HG03354 (cell line): ENCODE results near the gene NMRK1.
A peak's percentile ranks its signal among the peaks of the same experiment; 100 is the strongest.

Experiments used
- ATAC-seq: cut with Tn5 transposase; IDR thresholded peaks from one replicate; pipeline ENCODE4 v1.9.1; 2021; ENCODE audit warnings: mild to moderate bottlenecking; ENCODE audit not compliant: unreplicated experiment, poor library complexity, severe bottlenecking

NMRK1 gene

DNA sequence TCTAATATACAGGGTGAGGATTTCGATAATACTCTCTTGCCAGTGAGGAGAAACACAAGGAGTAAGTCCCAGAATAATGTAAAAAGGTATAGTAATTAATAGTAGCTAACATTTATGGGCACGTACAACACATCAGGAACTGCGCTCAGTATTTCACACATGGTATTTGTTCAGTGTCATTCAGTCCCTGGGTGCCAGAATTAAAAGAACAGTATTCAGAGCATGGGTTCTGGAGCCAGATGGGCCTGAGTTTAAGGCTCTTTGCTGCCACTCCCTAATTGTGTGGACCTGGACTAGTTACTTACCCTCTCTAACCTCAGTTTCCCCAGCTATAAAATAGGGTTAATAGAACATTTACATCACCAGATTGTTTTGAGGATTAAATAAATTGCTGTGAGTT, 16.7 kb upstream of the NMRK1 start:
- ATAC-seq, result no peak

DNA sequence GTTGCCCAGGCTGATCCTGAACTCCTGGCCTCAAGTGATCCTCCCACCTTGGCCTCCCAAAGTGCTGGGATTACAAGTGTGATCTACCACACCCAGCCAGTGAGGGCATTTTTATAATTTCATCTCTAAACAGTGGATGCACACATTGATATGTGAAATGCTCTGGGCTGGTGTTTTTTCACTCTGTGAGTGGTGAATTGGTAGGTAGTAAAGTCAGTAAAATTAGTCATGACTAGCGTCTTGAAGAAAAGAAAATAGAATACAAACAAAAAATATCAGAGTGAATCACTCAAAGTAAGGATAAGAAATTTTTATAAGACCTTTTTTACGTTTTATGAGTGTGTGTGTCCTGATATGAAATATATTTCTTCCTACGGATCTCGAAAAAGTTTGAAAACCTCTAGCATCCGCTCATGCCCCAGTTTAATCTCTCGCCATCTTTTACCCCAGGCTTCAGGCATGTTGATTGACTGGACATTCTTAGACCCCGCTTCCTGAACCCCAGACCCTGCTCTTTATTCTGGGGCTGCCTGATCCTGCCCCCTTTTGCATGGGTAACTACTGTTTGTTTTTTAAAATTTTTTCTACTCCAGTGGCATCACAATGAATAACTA, 14.3 kb upstream of the NMRK1 start:
- no peak for ATAC-seq

DNA sequence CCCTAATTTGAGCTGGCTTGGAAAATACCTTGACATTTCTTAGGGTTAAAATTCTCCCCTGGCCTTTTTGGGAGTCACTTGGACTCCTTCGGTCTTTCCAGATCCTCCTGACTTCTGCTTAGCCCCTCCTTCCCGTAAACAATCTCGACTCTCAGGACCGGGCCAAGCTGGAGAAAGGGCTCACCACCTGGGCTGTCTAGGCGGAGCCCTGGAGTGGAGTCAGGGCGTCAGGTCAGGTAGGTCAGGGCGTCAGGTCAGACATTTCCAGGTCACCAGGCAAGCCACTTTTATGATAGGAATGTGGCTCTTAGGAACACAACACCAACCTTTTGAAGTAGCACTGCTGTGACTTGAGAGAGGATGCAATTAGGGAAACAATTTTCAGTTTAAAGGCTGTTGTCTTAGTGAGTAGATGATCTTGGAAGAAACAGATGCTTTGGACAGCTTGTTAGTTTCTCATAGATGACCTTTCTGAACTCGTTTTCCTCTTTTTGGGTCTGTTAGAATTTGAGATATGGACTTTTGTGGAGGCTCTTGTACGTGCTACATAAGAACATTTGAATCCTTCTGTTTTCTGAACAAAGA, 13.1 kb upstream of the NMRK1 start:
- no peak for ATAC-seq

DNA sequence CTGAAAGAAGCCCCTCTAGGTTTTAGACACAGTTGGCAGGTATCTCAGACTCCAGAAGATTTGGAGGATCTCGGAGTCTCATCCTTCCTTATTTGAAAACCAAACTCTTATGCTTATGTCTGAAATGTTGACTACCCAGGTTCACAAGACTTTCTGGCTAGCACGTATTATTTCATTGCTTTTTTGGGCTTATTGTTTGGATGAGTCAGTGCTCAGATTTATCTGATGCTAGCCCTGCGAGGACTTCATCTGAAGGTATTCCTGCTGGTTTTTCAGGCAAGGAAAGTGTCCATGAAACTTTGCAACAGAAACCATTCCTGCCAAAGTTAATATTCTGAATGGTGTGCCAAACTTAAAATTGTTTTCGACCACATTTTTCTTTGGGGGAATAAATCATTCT, 8.8 kb upstream of the NMRK1 start:
- no peak for ATAC-seq

DNA sequence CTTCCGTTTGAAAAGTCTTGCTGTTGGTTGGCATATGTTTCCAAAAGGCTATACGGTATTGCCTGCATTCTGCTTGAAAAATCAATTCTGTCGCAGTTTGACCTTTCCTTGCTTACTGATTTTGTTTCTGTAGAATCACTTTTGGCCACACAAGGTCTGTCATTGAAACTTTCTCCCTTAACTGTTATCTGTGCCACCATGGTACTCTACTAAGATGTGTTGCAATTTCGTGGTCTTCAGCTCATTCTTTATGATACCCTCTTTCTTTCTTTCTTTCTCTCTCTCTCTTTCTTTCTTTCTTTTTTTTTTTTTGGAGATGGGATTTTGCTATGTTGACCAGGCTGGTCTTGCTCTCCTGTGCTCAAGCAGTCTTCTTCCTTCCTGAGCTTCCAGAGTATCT, 4.8 kb upstream of the NMRK1 start:
- ATAC-seq, result no peak

DNA sequence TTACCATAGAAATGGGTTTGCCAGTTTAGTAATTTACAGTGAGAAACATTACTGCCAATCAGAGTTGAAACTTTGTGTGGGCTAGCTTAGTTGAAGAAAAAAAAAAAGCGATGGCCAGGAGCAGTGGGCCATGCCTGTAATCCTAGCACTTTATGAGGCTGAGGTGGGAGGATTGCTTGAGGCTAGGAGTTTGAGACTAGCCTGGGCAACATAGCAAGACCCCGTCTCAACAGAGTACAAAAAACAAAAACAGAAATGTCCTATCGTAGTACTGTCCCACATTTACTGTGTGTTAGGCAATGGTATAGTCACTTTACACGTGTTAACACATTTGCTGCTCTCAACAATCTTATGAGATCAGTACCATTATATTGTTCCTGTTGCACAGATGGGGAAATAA, 2.6 kb upstream of the NMRK1 start:
- no peak for ATAC-seq

DNA sequence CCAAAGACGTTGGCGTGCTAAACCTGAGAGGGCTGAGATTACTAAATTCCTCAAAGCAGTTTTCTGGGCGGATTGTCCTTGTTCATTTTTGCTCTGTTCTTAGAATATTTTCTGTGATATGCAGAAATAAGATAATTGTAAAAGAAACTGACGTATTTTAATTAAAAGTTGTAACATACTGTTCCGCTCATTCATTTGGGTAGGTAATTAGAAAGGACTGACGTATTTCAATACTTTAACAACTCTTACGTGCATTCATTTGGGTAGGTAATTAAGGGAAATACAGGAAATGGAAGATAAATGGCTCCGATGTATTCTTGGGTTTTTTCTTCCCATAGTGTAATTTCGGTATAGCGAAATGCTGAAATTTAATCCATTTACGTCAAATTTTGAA, 1.4 kb upstream of the NMRK1 start:
- no peak for ATAC-seq

DNA sequence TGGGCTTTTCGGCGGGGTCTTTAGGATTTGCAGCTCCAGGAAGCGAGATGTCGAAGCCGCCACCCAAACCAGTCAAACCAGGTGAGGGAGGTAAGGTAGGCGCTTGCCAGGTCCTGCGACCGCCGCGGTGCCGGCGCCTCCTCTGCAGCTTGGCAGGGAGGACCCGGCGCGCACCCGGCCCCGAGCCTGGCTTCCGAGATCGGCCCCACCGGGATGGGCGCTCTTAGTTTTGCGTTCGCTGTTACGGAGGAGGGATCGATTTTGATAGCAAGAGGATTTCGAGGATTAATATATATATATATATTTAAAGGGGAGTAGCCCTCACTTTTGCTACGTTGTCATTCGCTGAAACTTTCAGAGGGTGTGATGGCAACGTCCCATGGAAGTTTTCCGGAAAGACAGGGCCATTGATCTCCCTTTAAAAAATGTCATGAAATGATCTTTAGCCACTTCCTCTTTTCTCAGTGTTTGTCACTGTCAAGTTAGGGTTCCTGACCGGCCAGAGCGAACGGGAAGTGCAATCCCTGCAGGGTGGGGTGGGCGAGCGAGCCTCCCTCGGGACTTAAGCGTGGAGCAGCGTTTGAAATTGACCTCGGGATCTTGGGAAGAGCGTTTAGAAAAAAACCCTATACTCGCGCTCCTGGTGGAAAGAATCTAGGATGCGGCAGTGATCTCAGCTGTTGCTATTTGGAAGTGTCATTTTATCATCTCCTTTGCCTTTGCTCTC, 854 bp upstream of the NMRK1 start:
- ATAC-seq, result peak; percentile 36

DNA sequence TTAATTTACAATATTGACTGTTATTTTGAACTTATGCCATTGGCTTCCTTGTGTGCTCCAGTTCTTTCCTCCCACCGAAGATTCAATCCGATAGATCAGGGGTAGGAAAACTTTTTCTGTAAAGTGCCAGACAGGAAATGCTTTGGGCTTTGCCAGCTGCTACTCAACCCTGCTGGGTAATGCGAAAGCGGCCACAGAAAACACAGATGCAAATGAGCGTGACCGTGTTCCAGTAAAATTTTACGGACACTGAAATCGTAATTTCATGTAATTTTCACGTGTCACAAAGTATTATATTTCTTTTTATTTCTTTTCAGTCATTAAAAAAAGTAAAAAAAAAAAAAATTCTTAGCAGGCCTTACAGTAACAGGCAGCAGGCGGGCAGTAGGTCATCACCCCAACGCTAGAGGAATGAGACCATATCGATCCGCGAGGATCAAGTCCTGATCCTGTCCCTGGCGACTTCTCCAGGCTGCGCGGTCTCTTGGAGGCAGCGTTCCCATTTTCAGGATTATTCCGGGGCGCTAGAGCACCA, 599 bp downstream of the NMRK1 start:
- peak; percentile 44 for ATAC-seq

DNA sequence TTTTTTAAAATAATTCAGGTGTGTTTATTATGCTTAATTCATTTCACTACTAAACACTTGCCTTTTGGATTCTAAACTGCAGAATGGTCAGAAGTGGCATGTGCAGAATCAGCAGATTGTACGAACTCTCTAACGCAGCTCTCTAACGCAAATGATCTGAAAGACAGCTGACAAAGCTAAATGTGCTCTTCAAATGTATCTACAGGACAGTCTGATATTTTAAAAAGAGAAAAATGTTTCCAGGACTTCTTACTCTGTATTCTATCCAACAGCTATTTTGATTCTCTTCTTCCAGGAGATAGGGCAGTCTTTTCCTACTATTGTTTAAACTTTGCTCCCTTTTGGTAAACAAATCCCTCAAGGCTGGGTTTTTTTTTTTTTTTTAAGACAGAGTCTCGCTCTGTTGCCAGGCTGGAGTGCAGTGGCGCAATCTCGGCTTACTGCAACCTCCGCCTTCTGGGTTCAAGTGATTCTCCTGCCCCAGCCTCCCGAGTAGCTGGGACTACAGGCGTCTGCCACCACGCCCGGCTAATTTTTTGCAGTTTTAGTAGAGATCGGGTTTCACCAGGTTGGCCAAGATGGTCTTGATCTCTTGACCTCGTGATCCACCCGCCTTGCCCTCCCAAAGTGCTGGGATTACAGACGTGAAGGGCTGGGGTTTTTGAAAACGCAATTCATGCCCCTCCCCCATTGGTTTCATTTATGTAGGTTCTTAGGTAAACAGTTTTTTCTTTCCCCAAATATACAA, 1.2 kb downstream of the NMRK1 start:
- ATAC-seq, result no peak

DNA sequence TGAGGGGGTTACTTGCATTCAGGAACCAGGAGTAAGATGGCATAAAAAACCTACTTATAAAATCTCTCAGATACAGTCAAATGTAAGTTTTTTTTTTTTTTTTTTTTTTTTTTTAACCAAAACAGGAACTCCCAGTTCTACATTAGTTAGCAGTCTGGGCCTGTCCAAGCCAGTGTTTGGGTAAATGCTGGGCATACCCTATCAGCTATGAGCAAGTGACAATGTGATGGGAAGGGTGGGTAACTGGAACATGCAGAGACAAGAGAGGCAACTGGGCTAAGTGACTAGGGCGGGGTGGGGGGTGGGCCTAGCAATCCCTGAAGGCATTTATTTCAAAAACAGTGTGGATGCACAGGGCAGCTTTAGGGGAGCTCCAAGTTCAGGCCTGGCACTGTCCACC, 2.3 kb downstream of the NMRK1 start:
- no peak for ATAC-seq

DNA sequence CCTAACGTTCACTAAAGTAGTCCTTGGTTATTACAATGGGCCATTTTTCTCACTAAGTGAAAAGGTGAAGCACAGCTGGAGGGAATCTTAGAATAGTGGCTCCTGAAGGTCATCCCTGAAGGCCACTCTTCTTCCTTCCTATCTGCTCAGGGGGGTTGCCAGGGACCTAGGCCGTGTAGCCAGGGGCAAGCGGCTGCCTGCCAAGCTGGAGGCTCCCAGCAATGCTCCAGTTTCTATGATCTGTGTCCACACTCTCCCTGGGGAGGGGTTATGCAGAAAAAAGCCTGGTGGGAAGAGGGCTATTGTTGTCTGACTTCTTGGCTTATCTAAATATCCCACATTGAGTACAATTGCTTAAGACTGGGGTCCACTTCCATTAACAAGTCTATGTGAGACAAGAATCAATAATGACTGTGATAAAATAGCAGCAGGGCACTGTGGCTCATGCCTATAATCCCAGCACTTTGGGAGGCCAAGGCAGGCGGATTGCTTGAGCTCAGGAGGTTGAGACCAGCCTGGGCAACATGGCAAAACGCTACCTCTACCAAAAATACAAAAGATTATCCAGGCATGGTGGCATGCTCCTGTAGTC, 3.8 kb downstream of the NMRK1 start:
- no peak for ATAC-seq

DNA sequence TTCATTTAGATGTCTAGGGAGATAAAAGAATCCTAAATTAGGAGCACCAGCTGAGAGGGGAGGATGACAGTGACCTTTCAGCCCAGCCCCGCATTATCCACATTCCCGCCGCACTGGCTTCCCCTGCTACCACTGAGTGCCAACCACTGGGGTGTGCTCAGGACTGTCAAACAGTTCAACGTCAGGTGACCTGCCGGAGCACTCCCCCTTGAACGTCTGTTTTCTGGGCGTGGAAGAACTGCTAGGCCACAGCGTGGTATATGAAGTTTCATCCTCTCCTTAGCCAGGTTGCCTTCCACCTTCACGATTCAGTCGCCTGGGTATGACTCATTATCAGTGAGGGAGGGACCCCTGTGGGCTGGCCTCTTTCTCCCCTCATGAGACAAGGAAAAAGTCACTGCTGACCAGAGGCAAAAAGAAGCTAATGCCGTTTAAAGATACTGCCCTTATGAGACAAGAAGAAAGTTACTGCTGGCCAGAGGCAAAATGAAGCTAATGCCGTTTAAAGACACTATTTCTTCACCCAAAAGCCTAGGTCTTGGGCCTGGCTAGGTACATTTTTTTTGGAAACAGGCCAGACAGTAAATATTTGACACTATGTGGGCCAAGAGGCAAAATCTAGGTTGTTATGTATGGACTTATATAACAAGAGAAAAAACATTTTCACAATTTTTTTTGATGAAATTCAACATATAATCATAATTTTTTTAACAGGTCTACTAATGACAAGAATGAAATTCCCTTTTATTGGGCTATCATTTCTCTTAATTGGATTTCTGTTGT, 4.6 kb downstream of the NMRK1 start:
- no peak for ATAC-seq

DNA sequence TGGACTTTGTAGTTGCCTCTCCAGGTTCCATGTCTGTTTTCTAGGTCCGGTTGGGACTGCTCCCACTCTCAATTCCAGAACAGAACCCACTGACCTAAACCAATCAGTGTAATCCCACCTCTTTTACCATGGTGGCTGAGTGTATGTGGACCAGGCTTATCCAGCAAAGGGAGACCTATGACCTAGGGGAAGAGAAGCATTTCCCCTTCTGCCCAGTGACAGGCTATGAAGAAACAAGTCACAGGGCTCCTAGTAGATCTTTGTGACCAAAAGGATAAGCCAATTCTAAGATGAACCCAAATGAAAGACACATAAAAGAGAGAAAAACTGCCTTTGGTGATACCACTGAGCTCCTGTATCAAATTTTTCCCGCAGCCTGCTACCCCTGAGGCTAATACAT, 6.3 kb downstream of the NMRK1 start:
- ATAC-seq, result no peak

DNA sequence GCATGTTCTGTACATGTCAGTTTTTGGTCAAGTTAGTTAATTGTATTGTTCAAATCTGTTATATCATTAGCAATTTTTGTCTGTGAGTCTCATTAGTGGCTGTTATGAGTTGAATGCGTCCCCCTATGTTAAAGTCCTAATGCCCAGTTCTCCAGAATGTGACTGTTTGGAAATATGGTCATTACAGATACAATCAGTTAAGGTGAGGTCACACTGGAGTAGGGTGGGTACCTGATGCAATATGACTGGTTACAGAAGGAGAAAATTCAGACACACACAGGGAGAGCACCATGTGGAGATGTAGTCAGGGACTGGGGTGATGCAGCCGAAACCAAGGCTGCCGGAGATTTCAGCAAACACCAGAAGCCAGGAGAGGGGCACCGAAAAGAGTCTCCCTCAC, 15.1 kb downstream of the NMRK1 start:
- no peak for ATAC-seq

DNA sequence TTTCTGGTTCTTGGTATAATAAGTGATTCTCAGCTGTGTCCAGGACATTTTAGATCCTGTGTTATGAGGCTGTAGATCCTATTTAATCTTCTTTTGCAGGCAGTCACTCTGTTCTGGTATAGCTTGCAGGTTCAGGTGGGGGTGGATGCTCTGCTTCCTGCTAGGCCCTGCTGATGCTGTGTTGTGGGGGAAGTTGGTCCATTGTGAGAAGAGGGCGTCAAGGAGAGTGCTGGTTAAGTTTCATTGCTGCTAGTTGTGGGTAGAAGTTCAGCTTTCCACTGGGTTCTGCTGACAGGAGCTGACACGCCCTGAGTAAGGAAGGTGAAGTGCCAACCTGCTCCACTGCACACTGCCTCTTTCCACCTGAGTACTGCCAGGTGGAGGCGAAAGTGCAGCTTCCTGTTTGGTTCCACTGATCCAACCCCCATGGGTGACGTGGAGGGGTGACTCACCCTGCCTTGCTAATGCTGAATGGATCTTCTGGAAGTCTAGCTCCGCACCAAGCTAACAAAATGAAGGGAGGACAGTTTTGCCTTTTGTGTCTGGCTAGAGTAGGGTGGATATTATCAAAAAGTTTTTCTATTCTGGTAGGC, 16.3 kb downstream of the NMRK1 start:
- ATAC-seq, result peak; percentile 84

DNA sequence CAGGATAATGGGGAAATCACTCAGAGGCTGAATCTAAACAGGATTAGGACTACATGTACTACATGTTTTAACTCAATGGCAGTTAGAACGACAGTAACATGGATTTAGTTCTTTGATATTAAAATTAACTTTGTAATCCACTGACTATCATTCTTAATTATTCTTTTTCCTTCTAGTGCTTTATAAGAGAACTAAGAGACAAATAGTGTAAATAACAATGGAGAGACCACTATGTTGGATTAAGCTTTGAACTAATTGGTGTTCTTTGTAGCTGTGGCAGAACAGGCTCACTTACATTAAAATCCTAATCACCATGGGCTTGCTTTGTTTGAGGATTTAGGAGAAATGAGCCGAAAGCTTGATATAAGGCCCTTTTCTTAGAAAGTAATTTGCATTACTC, 18.8 kb downstream of the NMRK1 start:
- ATAC-seq, result no peak

DNA sequence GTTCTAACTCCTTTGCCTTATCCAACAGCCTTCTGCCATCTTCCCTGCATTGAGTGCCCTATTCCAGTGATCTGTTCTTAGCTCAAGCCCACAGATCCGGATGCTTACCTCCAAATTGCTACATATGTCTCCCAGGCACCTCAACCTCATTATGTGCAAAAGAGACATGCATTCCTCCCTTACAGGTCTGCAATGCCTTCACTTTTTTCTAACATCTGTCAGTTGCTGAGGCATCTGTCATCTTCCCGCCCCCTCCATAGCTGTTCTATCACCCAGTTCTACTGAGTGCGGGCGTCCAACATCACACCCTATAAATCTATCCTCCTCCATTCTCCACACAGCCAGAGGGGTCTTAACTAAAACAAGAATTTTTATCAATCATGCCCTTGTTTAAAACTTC, 20.1 kb downstream of the NMRK1 start:
- no peak for ATAC-seq

DNA sequence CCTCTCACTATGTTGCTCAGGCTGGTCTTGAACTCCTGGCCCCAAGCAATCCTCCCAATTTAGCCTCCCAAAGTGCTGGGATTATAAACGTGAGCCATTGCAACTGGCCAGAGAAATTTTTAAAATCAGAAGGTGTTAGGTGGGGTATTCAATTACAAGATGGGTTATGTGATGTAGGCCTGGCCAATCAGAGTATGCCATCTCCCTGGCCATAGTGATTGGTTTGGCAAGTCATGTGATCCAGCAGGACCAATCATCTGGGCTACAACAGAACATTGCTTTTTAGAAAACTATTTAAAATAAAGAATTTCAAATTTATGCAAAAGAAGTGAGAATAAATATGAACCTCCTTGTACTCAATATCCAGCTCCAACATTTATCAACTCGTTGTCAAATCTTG, 22.4 kb downstream of the NMRK1 start:
- ATAC-seq, result no peak
